ENCODE data around the gene MVB12B. TPM values are rescaled to one million over a fixed set of nuclear protein-coding genes. Genes with fewer than 3 reads are reported as not detected.

MVB12B gene
- total RNA-seq, 1 donor from 2014 or later: 0.26 TPM

GRCh38 chr9:126524353-126525077, 197.9 kb downstream of the MVB12B start:
- TF ChIP-seq CTCF (IDR thresholded peaks at IDR 0.05; ENCODE audit: insufficient read depth, low read length, severe bottlenecking): no peak
- Histone ChIP-seq H3K27me3 (ENCODE audit: control insufficient read depth, insufficient read depth, low read length) (peaks cover 18% of the 10 kb centered on the region), H3K4me3 (ENCODE audit: low read depth, low read length) (no peak overlapping the region), H3K36me3 (ENCODE audit: control insufficient read depth, insufficient read depth, low read length) (no peaks in the 10 kb centered on the region)
- FAIRE-seq (no peak), DNase-seq (ENCODE audit: low read depth) (no peak)

GRCh38 chr9:126526218-126527108, 199.8 kb downstream of the MVB12B start:
- no peak for FAIRE-seq
- no peaks in the 10 kb centered on the region for H3K36me3 ChIP-seq (ENCODE audit: control insufficient read depth, insufficient read depth, low read length)
- no peak overlapping the region for H3K4me3 ChIP-seq (ENCODE audit: low read depth, low read length)
- H3K27me3 ChIP-seq (ENCODE audit: control insufficient read depth, insufficient read depth, low read length): peaks cover 14% of the 10 kb centered on the region
- DNase-seq (ENCODE audit: low read depth): no peak
- TF ChIP-seq CTCF (IDR thresholded peaks at IDR 0.05; ENCODE audit: insufficient read depth, low read length, severe bottlenecking): no peak

- Histone ChIP-seq H3K36me3 (ENCODE audit: control insufficient read depth, insufficient read depth, low read length) (no peaks in the 10 kb centered on the region), H3K27me3 (ENCODE audit: control insufficient read depth, insufficient read depth, low read length) (peaks cover 16% of the 10 kb centered on the region), H3K4me3 (ENCODE audit: low read depth, low read length) (no peak overlapping the region)
- no peak for DNase-seq (ENCODE audit: low read depth)
- peak; percentile 83 for FAIRE-seq
- no peak for TF ChIP-seq CTCF (IDR thresholded peaks at IDR 0.05; ENCODE audit: insufficient read depth, low read length, severe bottlenecking)
These were observed 200.6 kb downstream of the MVB12B start for GRCh38 chr9:126527109-126527825.

- no peak overlapping the region for H3K4me3 ChIP-seq (ENCODE audit: low read depth, low read length)
- DNase-seq (ENCODE audit: low read depth) (no peak), FAIRE-seq (no peak)
- no peak for TF ChIP-seq CTCF (IDR thresholded peaks at IDR 0.05; ENCODE audit: insufficient read depth, low read length, severe bottlenecking)
- no peaks in the 10 kb centered on the region for H3K36me3 ChIP-seq (ENCODE audit: control insufficient read depth, insufficient read depth, low read length)
- peaks cover 13% of the 10 kb centered on the region for H3K27me3 ChIP-seq (ENCODE audit: control insufficient read depth, insufficient read depth, low read length)
These were observed 201.5 kb downstream of the MVB12B start for GRCh38 chr9:126528111-126528510.

- TF ChIP-seq CTCF (IDR thresholded peaks at IDR 0.05; ENCODE audit: insufficient read depth, low read length, severe bottlenecking): no peak
- no peak for DNase-seq (ENCODE audit: low read depth)
- Histone ChIP-seq H3K4me3 (ENCODE audit: low read depth, low read length) (no peak overlapping the region), H3K36me3 (ENCODE audit: control insufficient read depth, insufficient read depth, low read length) (no peaks in the 10 kb centered on the region), H3K27me3 (ENCODE audit: control insufficient read depth, insufficient read depth, low read length) (peaks cover 13% of the 10 kb centered on the region)
- FAIRE-seq: no peak
These were observed 202.3 kb downstream of the MVB12B start for GRCh38 chr9:126528915-126529314.

Measured in bronchial epithelial cell (primary cell).